Pons (tissue), 1 donor: Measurements from ENCODE around the gene FAM78B.

Source experiments
- DNase-seq: peaks from one replicate; pipeline ENCODE4 v3.0.0-alpha.2; 2016; ENCODE audit warnings: low spot score

The FAM78B gene

DNA sequence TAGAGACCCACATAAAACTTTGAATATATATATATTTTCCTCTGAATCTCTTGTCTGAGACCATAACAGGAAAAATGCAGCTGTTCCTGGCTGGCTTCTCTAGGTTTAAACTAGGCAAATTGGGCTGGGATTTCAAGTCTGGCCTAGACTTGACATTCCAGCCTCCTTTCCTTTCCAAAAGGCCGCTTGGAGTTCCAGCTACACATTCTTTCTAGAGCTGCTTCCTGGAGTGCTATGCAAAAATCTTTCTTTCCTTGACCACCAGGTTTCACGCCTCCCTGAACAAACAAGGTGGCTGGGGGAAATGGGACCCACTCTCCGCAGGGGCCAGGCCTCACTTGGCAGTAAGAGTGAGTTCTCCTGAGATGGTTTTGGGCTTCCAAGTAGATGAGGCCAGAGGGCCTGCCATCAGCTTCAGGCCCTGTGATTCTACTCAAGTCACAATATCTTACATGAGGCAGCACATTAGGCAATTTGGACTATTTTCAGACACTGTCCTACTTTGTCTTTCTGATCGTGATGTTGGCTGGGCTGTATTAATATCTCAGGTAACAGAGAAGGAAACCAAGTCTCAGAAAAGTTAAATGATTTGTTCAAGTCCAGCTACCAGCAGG, 102.4 kb downstream of the FAM78B start:
- no peak for DNase-seq

- DNase-seq, result no peak
Observed at GRCh38 chr1:166063701-166064100, 103.1 kb downstream of the FAM78B start.

DNA sequence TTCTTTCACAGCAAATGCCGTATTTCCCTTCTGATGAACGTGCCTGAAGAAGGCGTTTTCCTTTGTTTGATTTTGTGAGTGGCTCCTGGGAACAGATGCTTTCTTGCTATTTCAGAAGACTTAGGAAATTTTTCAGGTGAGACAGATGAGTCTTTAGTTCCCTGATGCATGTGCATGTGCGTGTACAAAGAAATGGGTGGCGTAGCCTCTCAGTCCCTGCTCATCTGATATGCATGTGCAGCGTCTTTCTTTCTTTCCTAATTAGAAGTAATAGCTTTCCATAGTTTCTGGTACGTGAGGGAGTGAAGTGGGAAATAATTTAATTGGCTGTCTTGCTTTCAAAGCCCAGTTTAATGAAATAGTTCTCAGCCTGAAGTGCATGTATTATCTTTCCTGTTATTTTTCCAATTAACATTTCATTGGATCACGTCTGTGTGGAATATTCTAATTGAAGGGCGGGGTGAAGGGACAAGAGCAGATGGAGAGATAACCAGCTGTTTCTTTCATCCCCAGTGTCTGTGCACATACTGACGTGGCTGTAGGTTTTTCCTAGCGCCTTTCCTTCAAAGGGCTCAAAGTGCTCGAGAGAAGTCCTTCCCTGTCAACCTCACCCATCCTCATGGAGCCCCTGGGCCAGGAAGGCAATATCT, 104.3 kb downstream of the FAM78B start:
- DNase-seq, result no peak

DNA sequence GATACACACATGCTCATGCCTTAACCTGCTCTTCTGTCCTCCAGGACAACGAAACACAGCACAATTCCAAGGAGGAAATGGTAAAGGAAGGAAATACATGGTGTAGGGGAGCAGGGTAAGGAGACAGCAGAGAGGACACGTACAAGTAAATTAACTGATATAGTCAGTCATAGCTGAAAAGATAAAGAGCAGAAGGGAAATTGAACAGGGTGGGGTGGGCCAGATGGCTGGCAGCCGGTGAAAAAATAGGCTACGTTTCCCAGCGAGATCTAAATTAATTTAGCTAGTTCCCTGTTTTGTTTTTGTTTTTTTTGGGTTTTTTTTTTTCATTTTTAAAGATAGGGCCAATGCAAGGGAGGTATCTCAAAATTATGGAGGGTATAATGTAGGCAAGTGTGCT, 109.2 kb downstream of the FAM78B start:
- no peak for DNase-seq

- no peak for DNase-seq
Observed at GRCh38 chr1:166053395-166053794, 113.4 kb downstream of the FAM78B start.

DNA sequence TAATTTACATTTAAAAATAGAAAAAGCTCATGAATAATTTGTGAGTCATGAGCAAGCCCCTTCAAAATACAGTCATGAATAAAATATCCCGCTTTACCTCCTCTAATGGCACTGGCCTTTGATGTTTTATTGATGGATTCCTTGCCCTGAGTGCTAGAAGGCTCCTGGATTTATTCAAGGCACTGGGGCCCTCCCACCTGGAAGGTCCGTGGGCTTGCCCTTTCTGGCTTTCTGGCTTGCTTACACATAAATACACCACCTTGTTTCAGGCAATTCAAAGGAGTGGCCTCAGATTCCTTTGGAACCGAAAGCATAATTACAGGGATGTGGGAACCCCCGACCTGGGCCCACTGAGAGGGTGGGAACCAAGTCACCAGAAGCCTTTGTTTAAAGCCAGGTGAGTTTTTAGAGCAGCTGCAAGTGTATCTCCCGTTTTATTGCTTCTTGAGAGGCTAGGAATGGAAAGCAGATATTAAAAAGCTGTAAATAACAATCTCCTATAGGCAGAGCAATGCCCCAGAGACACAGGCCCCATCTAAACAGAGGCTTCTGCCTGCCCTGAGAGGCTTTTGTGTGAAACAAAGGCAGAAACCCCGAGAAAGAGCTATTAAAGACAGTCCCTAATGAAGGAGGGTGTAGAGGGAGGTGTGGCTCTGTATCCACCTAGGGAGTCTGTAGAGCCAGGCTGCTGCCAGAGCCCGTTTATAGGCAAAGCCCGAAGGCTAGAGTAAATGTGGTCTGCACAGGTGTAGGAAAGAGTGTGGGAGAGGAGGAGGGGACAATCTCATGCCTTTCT, 126.4 kb downstream of the FAM78B start:
- DNase-seq, result no peak

- no peak for DNase-seq
Observed at GRCh38 chr1:166039436-166040201, 127.2 kb downstream of the FAM78B start.

DNA sequence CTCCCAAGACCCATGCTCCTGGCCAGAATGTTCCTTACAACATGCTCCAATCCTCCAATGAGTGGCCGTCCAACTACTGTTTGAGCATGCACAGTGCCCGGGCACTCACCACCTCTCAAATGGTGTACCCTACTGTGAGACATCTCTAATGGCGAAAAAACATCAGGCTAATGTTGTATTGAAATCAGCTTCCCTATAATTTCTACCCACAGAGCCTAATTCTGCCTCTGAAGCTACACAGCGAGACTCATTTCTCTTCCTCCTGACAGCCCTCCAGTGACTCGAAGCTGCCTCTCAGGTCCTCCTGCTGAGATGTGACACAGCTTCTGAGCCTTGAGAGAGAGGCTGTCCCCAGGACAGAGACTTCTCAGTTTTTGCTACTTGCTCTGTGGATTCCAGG, 130.7 kb downstream of the FAM78B start:
- peak; percentile 22 for DNase-seq

DNA sequence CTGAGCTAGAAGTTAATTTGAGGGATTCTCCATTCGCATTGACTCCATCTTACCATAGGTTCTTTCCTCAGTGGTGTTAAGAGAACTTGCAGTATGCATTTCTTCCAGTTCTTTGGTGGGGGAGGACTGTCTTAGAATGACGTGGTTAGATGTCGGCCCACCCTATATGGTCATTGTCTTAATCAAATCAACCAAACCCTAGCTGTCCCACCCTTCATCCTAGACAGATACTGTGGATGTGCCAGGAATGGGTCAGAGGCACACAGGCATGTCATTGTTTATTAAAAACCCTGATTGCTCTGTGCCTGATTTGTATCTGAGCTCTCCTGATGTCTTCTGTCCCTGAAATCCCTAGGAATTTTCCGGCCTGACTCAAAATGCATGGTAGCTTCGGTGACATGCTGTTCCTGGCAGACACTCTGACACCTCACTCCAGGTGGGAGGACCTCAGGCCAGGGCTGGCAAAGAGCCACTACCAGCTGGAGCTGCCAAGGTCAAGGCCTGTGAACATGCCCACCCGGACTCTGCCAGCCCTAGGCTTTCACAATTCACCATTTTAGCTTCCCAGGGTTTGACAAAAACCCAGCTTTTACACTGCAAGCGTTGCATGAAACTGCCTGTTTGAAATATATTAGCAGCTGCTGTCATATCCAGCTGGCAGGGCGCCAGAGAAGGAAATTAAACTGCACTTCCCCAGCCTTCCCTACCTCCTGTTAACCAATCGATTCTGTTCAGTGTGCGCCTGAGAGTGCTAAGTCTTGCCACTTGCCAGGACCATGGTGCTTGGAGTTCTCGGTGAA, 134.0 kb downstream of the FAM78B start:
- peak; percentile 15 for DNase-seq

DNA sequence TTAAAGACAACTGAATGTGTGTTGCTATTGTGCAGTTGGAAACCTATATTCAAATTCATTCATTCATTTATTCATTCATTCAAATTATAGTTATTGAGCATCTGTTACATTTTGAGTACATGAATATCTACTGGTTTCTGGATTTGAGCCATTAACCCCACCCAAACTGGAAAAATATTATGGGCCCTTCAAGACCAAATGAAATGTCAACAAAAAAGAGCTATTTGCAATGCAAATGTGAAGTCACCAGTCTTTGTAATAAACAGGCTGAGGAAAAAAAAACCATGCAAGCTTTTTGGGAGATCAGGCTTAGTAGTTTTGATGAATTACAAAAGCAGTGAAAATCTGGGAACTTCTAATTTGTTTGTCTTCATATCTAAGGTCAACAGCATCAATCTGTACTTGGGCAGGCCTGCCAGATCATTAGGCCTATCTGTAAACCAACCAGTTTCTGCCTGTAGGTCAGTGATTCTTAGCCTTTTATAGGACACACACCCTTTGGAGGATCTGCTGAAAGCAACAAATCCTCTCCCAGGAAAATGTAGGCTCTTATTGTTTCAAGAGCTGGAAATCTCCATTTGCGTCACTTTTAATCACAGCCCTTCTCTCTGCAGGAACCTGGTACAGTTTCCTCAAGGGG, 134.7 kb downstream of the FAM78B start:
- DNase-seq, result no peak

- no peak for DNase-seq
Observed at GRCh38 chr1:166029196-166029945, 137.4 kb downstream of the FAM78B start.

GRCh38 chr1:166026555-166026954, 140.2 kb downstream of the FAM78B start:
- DNase-seq, result no peak

DNA sequence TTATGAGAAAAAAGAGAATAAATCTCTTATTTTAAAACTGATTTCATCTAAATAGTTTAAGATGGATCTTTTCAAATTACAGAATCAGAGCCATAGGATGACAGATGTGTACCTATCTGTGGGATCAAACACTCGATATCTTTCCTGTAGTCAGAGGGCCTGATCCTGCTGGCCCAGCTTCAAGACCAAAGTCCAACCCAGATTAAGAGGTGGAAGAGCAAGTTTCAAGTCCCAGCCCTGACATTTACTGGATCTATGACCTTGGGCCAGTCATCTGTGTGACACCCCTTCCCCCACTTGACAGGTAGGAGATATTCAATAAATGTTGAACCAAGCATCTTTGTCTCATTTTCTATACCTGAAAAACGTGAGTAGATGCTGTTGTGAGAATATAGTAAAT, 140.7 kb downstream of the FAM78B start:
- no peak for DNase-seq

GRCh38 chr1:166020210-166020609, 146.6 kb downstream of the FAM78B start:
- no peak for DNase-seq
